H1 (cell line): Measurements from ENCODE around the gene SPOCK1. TPM values are rescaled to one million over a fixed set of nuclear protein-coding genes. Genes with fewer than 3 reads are reported as not detected.

Experiments
- CTCF ChIA-PET: fragments of 300-600 bp; sonication (Branson Sonifier 250); formaldehyde crosslinking; loops from one replicate; lab custom pipeline; 2021; ENCODE audit not compliant: partially characterized antibody; lab: Charles Lee
- POLR2A ChIA-PET: fragments of 300-600 bp; sonication (Branson Sonifier 250); formaldehyde crosslinking; loops from one replicate; lab custom pipeline; 2021; ENCODE audit warnings: inconsistent platforms; ENCODE audit not compliant: partially characterized antibody; lab: Charles Lee
- DNase-seq, 2 experiments: peaks; one replicate each; pipeline versions ENCODE4 v3.0.0 to v3.0.0-alpha.2; 2010 to 2022; ENCODE audit warnings: low spot score in 2 of 2, low read depth in 1 of 2, mixed read lengths in 1 of 2
- FAIRE-seq: peaks from 2 replicates; lab custom pipeline; 2011; peaks lifted over from hg19 to GRCh38; lab: Jason Lieb, UNC
- H2AFZ ChIP-seq: 2 replicates; pipeline ENCODE4 v1.8.1; 2012; ENCODE audit warnings: low read length, inconsistent platforms
- H2AK5ac ChIP-seq: 2 replicates; pipeline ENCODE4 v1.6.1; 2013; ENCODE audit warnings: low read depth, low read length
- H2BK120ac ChIP-seq: replicated peaks from 2 replicates; pipeline ENCODE3; 2013; ENCODE audit warnings: low read depth, low read length, inconsistent platforms
- H2BK12ac ChIP-seq: 2 replicates; pipeline ENCODE4 v1.6.1; 2013; ENCODE audit warnings: low read depth, low read length
- H2BK15ac ChIP-seq: 2 replicates; pipeline ENCODE4 v1.6.1; 2013; ENCODE audit warnings: low read length
- H2BK20ac ChIP-seq: 2 replicates; pipeline ENCODE4 v1.6.1; 2013; ENCODE audit warnings: low read length
- H2BK5ac ChIP-seq: 2 replicates; pipeline ENCODE4 v1.6.1; 2013; ENCODE audit warnings: low read depth, low read length
- H3K14ac ChIP-seq: 2 replicates; pipeline ENCODE4 v1.6.1; 2013; ENCODE audit warnings: inconsistent platforms; ENCODE audit not compliant: insufficient read length
- H3K18ac ChIP-seq: 2 replicates; pipeline ENCODE4 v1.6.1; 2013; ENCODE audit warnings: low read length; ENCODE audit errors: extremely low read depth
- H3K23ac ChIP-seq: 2 replicates; pipeline ENCODE4 v1.6.1; 2013; ENCODE audit warnings: inconsistent platforms; ENCODE audit not compliant: insufficient read length
- H3K23me2 ChIP-seq: 2 replicates; pipeline ENCODE4 v1.6.1; 2013; ENCODE audit warnings: low read depth, low read length
- H3K27ac ChIP-seq: 2 replicates; pipeline ENCODE4 v1.6.1; 2011; ENCODE audit warnings: low read depth, low read length, inconsistent platforms
- H3K27me3 ChIP-seq, 4 experiments: replicated peaks in 1 of 4; 1 replicate in 1 of 4; 2 replicates in 3 of 4; pipeline versions ENCODE4 v1.6.1 to v1.8.1; 2011 to 2013; ENCODE audit warnings: low read length in 3 of 4, mild to moderate bottlenecking in 3 of 4, inconsistent platforms in 2 of 4, mixed read lengths in 2 of 4, moderate library complexity in 1 of 4; ENCODE audit not compliant: control insufficient read depth in 3 of 4, insufficient read depth in 3 of 4; ENCODE audit errors: extremely low read depth in 1 of 4
- H3K36me3 ChIP-seq, 4 experiments: 2 replicates each; pipeline versions ENCODE4 v1.6.1 to v1.8.1; 2011 to 2013; ENCODE audit warnings: mild to moderate bottlenecking in 4 of 4, low read length in 3 of 4, moderate library complexity in 2 of 4, control low read depth in 1 of 4, inconsistent platforms in 1 of 4; ENCODE audit not compliant: insufficient read depth in 4 of 4, control insufficient read depth in 2 of 4
- H3K4ac ChIP-seq: replicated peaks from 2 replicates; pipeline ENCODE3; 2013; ENCODE audit warnings: low read length, low read depth, mixed read lengths, inconsistent platforms; ENCODE audit not compliant: insufficient read length
- H3K4me1 ChIP-seq, 4 experiments: replicated peaks in 1 of 4; 1 replicate in 1 of 4; 2 replicates in 3 of 4; pipeline versions ENCODE4 v1.6.1 to v1.8.1; 2011 to 2013; ENCODE audit warnings: low read length in 3 of 4, inconsistent platforms in 2 of 4, mixed read lengths in 1 of 4; ENCODE audit not compliant: insufficient read depth in 4 of 4, control insufficient read depth in 3 of 4
- H3K4me2 ChIP-seq, 2 experiments: 2 replicates each; pipeline versions ENCODE4 v1.6.1 to v1.8.1; 2011 to 2013; ENCODE audit warnings: low read depth in 2 of 2, low read length in 2 of 2, control low read depth in 1 of 2, inconsistent platforms in 1 of 2, mild to moderate bottlenecking in 1 of 2; ENCODE audit not compliant: insufficient read depth in 1 of 2
- H3K4me3 ChIP-seq, 4 experiments: fragments of 200-600, 300-600 bp in 1 of 4; sonication (generic), shearing (Covaris generic), sonication (Bioruptor Twin) in 1 of 4; 2 replicates each; pipeline versions ENCODE4 v1.5.1 to v1.8.1; 2011 to 2016; ENCODE audit warnings: low read length in 4 of 4, low read depth in 3 of 4, control low read depth in 2 of 4, inconsistent platforms in 2 of 4, mild to moderate bottlenecking in 2 of 4, mixed read lengths in 1 of 4, moderate library complexity in 1 of 4; ENCODE audit not compliant: insufficient read depth in 2 of 4; ENCODE audit errors: extremely low read depth in 1 of 4
- H3K56ac ChIP-seq: replicated peaks from 2 replicates; pipeline ENCODE3; 2013; ENCODE audit warnings: low read depth, mild to moderate bottlenecking, mixed read lengths, low read length, inconsistent platforms; ENCODE audit not compliant: insufficient read length
- H3K79me1 ChIP-seq: 2 replicates; pipeline ENCODE4 v1.6.1; 2013; ENCODE audit warnings: low read depth, low read length, control low read depth
- H3K79me2 ChIP-seq, 2 experiments: 2 replicates each; pipeline versions ENCODE4 v1.6.1 to v1.8.1; 2012 to 2013; ENCODE audit warnings: low read length in 2 of 2, mild to moderate bottlenecking in 2 of 2, inconsistent platforms in 1 of 2; ENCODE audit not compliant: insufficient read depth in 2 of 2, control insufficient read depth in 1 of 2
- H3K9ac ChIP-seq, 4 experiments: replicated peaks in 1 of 4; 1 replicate in 1 of 4; 2 replicates in 3 of 4; pipeline versions ENCODE4 v1.6.1 to v1.8.1; 2011 to 2013; ENCODE audit warnings: low read depth in 3 of 4, low read length in 3 of 4, control low read depth in 2 of 4, mild to moderate bottlenecking in 2 of 4, moderate library complexity in 2 of 4, inconsistent platforms in 1 of 4; ENCODE audit errors: extremely low read depth in 1 of 4
- H3K9me3 ChIP-seq, 2 experiments: 2 replicates each; pipeline versions ENCODE4 v1.6.1 to v1.8.1; 2012 to 2013; ENCODE audit warnings: mild to moderate bottlenecking in 2 of 2, moderate library complexity in 2 of 2, control low read depth in 1 of 2, inconsistent platforms in 1 of 2, low read depth in 1 of 2, low read length in 1 of 2, mixed read lengths in 1 of 2; ENCODE audit not compliant: insufficient read depth in 2 of 2
- H4K20me1 ChIP-seq, 2 experiments: replicated peaks in 1 of 2; 2 replicates each; pipeline versions ENCODE3 to v1.8.1; 2011 to 2013; ENCODE audit warnings: inconsistent platforms in 2 of 2, low read length in 2 of 2, mild to moderate bottlenecking in 1 of 2; ENCODE audit not compliant: insufficient read depth in 2 of 2, control insufficient read depth in 1 of 2
- H4K5ac ChIP-seq: 2 replicates; pipeline ENCODE4 v1.6.1; 2013; ENCODE audit warnings: low read length, low read depth, mixed read lengths, inconsistent platforms; ENCODE audit not compliant: insufficient read length
- H4K8ac ChIP-seq: 2 replicates; pipeline ENCODE4 v1.8.0; 2013; ENCODE audit warnings: mild to moderate bottlenecking, moderate library complexity, low read length, inconsistent platforms; ENCODE audit not compliant: insufficient read depth; ENCODE audit errors: extremely low read depth
- H4K91ac ChIP-seq: replicated peaks from 2 replicates; pipeline ENCODE3; 2013; ENCODE audit warnings: low read length, mixed read lengths, inconsistent platforms; ENCODE audit not compliant: insufficient read length
- BACH1 ChIP-seq: IDR thresholded peaks from 2 replicates; pipeline ENCODE4 v1.6.1; 2012; ENCODE audit warnings: low read length, improper control_type of control experiment
- CBX8 ChIP-seq: fragments of 300-800, 300-1000 bp; sonication (generic); IDR thresholded peaks from 2 replicates; pipeline ENCODE4 v1.7.1; 2016; ENCODE audit warnings: low read depth, low read length, borderline replicate concordance
- CEBPB ChIP-seq: IDR thresholded peaks from 2 replicates; pipeline ENCODE4 v1.6.1; 2012; ENCODE audit warnings: low read depth, low read length
- EP300 ChIP-seq, 2 experiments: IDR thresholded peaks; 1 replicate in 1 of 2; 2 replicates in 1 of 2; pipeline ENCODE4 v1.6.1; 2011 to 2012; ENCODE audit warnings: low read depth in 2 of 2, low read length in 2 of 2, mild to moderate bottlenecking in 2 of 2, borderline replicate concordance in 1 of 2, inconsistent platforms in 1 of 2, moderate library complexity in 1 of 2
- FOSL1 ChIP-seq: IDR thresholded peaks from 2 replicates; pipeline ENCODE4 v1.6.1; 2011; ENCODE audit warnings: mild to moderate bottlenecking, low read depth, low read length, moderate library complexity; ENCODE audit not compliant: insufficient read depth
- JUN ChIP-seq: IDR thresholded peaks from 2 replicates; pipeline ENCODE4 v1.6.1; 2011; ENCODE audit warnings: low read depth, mild to moderate bottlenecking, improper control_type of control experiment, low read length
- KDM5A ChIP-seq: fragments of 200-600 bp; IDR thresholded peaks from 2 replicates; pipeline ENCODE4 v1.7.1; 2012; ENCODE audit warnings: mild to moderate bottlenecking, low read length, inconsistent platforms, mixed read lengths
- NRF1 ChIP-seq: IDR thresholded peaks from 2 replicates; pipeline ENCODE4 v1.6.1; 2011; ENCODE audit warnings: mild to moderate bottlenecking, low read depth, low read length, improper control_type of control experiment
- PHF8 ChIP-seq: fragments of 200-600 bp; sonication (generic); conservative IDR thresholded peaks from 2 replicates; pipeline ENCODE4 v1.7.1; 2012; ENCODE audit warnings: low read depth, mild to moderate bottlenecking, inconsistent platforms, low read length, moderate library complexity
- SIRT6 ChIP-seq: IDR thresholded peaks from one replicate; pipeline ENCODE4 v1.7.1; 2012; ENCODE audit warnings: low read length, inconsistent platforms
- SRF ChIP-seq: IDR thresholded peaks from 2 replicates; pipeline ENCODE4 v1.6.1; 2011; ENCODE audit warnings: mild to moderate bottlenecking, low read depth, low read length, moderate library complexity
- YY1 ChIP-seq: IDR thresholded peaks from 2 replicates; pipeline ENCODE4 v1.6.1; 2011; ENCODE audit warnings: low read depth, mild to moderate bottlenecking, low read length
- WGBS, 2 experiments: shearing (Covaris generic) in 1 of 2; methylation state at CpG; one replicate each; pipeline versions ENCODE4 v1.1.6 to v1.1.7; 2013 to 2015; ENCODE audit warnings: low lambda C conversion rate in 2 of 2, mixed read lengths in 2 of 2, inconsistent platforms in 1 of 2, low coverage in 1 of 2, missing lambda C conversion rate in 1 of 2; ENCODE audit not compliant: insufficient replicate concordance in 2 of 2, insufficient coverage in 1 of 2, insufficient read length in 1 of 2; ENCODE audit errors: extremely low coverage in 1 of 2, missing lambda C conversion rate in 1 of 2; 5-methylcytosine and 5-hydroxymethylcytosine counted together
- polyA plus RNA-seq, 7 experiments: library from polyadenylated mRNA; depleted of rRNA in 3 of 7; stranded (reverse) in 5 of 7; unstranded in 2 of 7; fragments of >200 nt in 5 of 7; fragments of 200-250 nt in 2 of 7; gene quantifications; 1 replicate in 5 of 7; 2 replicates in 1 of 7; 4 replicates in 1 of 7; pipeline versions ENCODE4 v1.2.1 to v1.2.3, GENCODE V29; 2011 to 2013; ENCODE audit warnings: missing spikeins in 2 of 7, mixed read lengths in 2 of 7
- total RNA-seq: library from RNA; stranded (reverse); fragmentation: NEBNext Ultra II Directional; extraction: Animal tissue kit (Norgen Biotek cat#: 25700); gene quantifications from 2 replicates; pipeline ENCODE4 v1.2.1, GENCODE V29; 2021
- TF ChIP-seq, protein P1 (sequence below): IDR thresholded peaks from 2 replicates; pipeline ENCODE4 v1.6.1; 2011; ENCODE audit warnings: low read length, improper control_type of control experiment

Gene SPOCK1
- total and polyA plus RNA-seq, 2 of the 8 experiments (the other 6 are each of a cell fraction or from before 2014, with no cell fraction given), result 6.9 to 18.1 TPM

DNA sequence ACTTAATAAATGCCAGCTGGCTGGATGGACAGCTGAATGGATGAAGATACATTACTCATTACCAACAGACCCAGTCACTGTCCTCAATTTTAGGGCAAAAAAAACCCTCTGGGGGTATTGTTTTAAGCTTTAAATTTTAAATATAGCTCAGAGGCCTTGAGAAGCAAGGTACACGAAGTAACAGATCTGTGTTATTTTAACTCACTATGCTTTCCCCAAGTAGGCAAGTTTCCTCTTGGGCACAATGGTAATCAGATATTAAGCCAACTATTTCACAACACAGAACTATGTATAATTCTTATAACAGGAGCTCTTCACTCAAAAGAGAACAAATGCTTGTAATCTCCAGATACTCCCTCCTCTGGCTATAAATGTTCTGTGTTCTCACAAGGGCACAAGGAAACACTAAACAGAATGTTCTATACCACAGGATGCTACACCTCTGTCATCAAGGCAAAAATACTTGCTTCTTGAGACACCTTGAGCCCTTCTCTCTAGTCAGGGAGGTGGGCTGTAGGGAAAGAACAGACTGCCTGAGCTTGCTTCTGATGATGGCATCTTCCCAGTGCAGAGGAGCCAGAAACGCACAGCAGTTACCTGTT, 443.8 kb downstream of the SPOCK1 start:
- H2BK120ac ChIP-seq, result no peak overlapping the region
- no peak overlapping the region for H2AK5ac ChIP-seq
- H3K4me3 ChIP-seq, result no peak overlapping the region
- DNase-seq (no peak), FAIRE-seq (no peak)
- H3K23me2 ChIP-seq, result no peaks in the 10 kb centered on the region
- H3K23ac ChIP-seq, result no peak overlapping the region
- H4K8ac ChIP-seq, result no peak overlapping the region
- no peaks in the 10 kb centered on the region for H3K36me3 ChIP-seq
- no peaks in the 10 kb centered on the region for H3K79me2 ChIP-seq
- no peaks in the 10 kb centered on the region for H3K79me1 ChIP-seq
- H3K9ac ChIP-seq, result no peak overlapping the region
- no peak overlapping the region for H2BK20ac ChIP-seq
- no peak overlapping the region for H3K56ac ChIP-seq
- H3K14ac ChIP-seq, result no peak overlapping the region
- CTCF ChIA-PET, result interaction anchor here (1.0 to 1.5 kb wide), 3 partner anchors 20 to 587 kb away, joined by 4 to 8 read pairs (median 8); no protein-coding TSS in a partner anchor
- POLR2A ChIA-PET, result no interaction called here
- H3K27me3 ChIP-seq, result no peaks in the 10 kb centered on the region
- H2BK15ac ChIP-seq, result no peak overlapping the region
- H3K27ac ChIP-seq, result no peak overlapping the region
- no peaks in the 10 kb centered on the region for H3K9me3 ChIP-seq
- H3K4me1 ChIP-seq, result no peaks in the 10 kb centered on the region
- H3K4ac ChIP-seq, result no peak overlapping the region
- H4K5ac ChIP-seq, result no peak overlapping the region
- no peak overlapping the region for H3K4me2 ChIP-seq
- H4K20me1 ChIP-seq, result no peaks in the 10 kb centered on the region
- H3K18ac ChIP-seq, result no peak overlapping the region
- WGBS, 2 experiments, result 94% methylated on average over 2 of the region's 2 CpGs; no CpG with 5 or more reads in 1 of the 2 experiments
- H4K91ac ChIP-seq, result no peak overlapping the region
- H2BK12ac ChIP-seq, result no peak overlapping the region
- H2AFZ ChIP-seq, result no peak overlapping the region
- H2BK5ac ChIP-seq, result no peak overlapping the region
- no peak for TF ChIP-seq KDM5A
- TF ChIP-seq, protein P1, sequence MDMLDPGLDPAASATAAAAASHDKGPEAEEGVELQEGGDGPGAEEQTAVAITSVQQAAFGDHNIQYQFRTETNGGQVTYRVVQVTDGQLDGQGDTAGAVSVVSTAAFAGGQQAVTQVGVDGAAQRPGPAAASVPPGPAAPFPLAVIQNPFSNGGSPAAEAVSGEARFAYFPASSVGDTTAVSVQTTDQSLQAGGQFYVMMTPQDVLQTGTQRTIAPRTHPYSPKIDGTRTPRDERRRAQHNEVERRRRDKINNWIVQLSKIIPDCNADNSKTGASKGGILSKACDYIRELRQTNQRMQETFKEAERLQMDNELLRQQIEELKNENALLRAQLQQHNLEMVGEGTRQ, result no peak
- TF ChIP-seq SRF, result no peak
- no peak for TF ChIP-seq PHF8
- TF ChIP-seq JUN, result no peak
- no peak for TF ChIP-seq CEBPB
- no peak for TF ChIP-seq FOSL1
- TF ChIP-seq EP300 (IDR thresholded peaks at IDR 0.05; ENCODE audit: borderline replicate concordance in 1 of 2, low read depth in 2 of 2, low read length in 2 of 2), result no peak
- no peak for TF ChIP-seq NRF1
- TF ChIP-seq YY1, result no peak
- TF ChIP-seq SIRT6, result no peak
- no peak for TF ChIP-seq BACH1
- TF ChIP-seq CBX8, result no peak
